Glutamatergic neuron (in vitro differentiated cells): ENCODE data around the gene MCCC2. TPM values are rescaled to one million over a fixed set of nuclear protein-coding genes. Genes with fewer than 3 reads are reported as not detected.
"Not testable (repeated sequence)": the region's sequence is repeated elsewhere in the genome, so short reads cannot be mapped to it uniquely, and the experiment has no call there.

Experiments
- DNase-seq: peaks from one replicate; pipeline ENCODE4 v3.0.0; 2022
- H3K27ac Mint-ChIP-seq: one replicate; pipeline ENCODE4 v1.8.0; 2020; ENCODE audit warnings: mild to moderate bottlenecking, mixed read lengths, inconsistent platforms; ENCODE audit not compliant: unreplicated experiment
- H3K27me3 Mint-ChIP-seq: one replicate; pipeline ENCODE4 v1.8.0; 2020; ENCODE audit warnings: mild to moderate bottlenecking, moderate library complexity, mixed read lengths, inconsistent platforms; ENCODE audit not compliant: unreplicated experiment
- H3K36me3 Mint-ChIP-seq: one replicate; pipeline ENCODE4 v1.8.0; 2020; ENCODE audit warnings: mild to moderate bottlenecking, mixed read lengths, inconsistent platforms; ENCODE audit not compliant: unreplicated experiment
- H3K4me1 Mint-ChIP-seq: one replicate; pipeline ENCODE4 v1.8.0; 2020; ENCODE audit warnings: mild to moderate bottlenecking, low read depth, mixed read lengths, inconsistent platforms; ENCODE audit not compliant: unreplicated experiment
- H3K4me3 Mint-ChIP-seq: one replicate; pipeline ENCODE4 v1.8.0; 2020; ENCODE audit warnings: mild to moderate bottlenecking, mixed read lengths, inconsistent platforms; ENCODE audit not compliant: unreplicated experiment
- H3K9me3 Mint-ChIP-seq: one replicate; pipeline ENCODE4 v1.8.0; 2020; ENCODE audit warnings: mild to moderate bottlenecking, moderate library complexity, mixed read lengths, inconsistent platforms; ENCODE audit not compliant: unreplicated experiment
- total RNA-seq: library from RNA; stranded (reverse); fragmentation: NEBNext Ultra II Directional; extraction: Animal tissue kit (Norgen Biotek cat#: 25700); gene quantifications from one replicate; pipeline ENCODE4 v1.2.1, GENCODE V29; 2021; ENCODE audit not compliant: unreplicated experiment
- TF ChIP-seq, protein P1 (sequence below): fragments of 200-600 bp; sonication (generic); IDR thresholded peaks from one replicate; pipeline ENCODE4 v1.5.0; 2021; ENCODE audit not compliant: partially characterized antibody, unreplicated experiment

Gene MCCC2
- total RNA-seq, 1 donor from 2014 or later, result 17.3 TPM

DNA sequence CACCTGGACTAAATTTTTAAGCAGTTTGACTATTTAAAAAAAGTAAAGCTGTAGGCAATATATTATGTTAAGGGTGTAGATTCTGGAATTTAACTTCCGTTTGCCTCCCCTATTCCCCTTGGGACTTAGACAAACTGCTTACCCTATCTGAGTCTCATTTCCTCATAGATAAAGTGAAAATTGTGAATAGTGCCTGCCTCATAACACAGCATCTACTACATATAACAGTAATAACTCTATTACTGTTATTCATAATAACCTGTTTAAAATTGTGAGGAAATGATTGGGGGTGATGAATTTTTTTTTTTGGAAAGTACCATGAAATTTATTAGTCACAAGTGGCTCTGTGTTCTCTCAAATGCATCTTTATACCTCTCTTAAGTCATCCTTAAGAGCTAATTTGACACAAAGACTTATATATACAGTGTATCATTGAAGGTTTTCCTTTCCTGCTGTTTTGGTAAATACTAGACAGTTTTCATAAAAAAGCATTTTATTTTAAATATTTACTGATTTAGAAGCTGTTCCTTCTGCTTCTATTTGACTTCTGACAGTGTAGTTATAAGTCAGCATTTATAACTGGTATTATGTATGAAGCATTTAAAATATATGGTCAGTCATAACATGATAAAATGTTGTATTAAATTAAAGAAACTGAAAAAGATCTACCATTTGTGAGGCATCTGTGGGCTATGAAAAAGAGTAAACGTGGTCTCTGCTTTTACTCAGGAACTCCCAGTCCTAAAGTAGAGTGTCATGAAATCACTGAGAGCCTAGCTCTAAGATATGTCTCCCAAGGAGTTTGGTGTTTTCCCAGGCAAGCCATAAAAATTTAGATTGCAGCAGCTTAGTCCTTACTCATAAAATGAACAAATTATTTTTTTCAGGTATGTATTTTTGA is 46.4 kb downstream of the MCCC2 start:
- Mint-ChIP-seq H3K4me3 (no peak overlapping the region), H3K9me3 (no peaks in the 10 kb centered on the region), H3K4me1 (no peaks in the 10 kb centered on the region), H3K27me3 (no peaks in the 10 kb centered on the region), H3K36me3 (peaks cover 12% of the 10 kb centered on the region), H3K27ac (no peak overlapping the region)
- TF ChIP-seq, protein P1, sequence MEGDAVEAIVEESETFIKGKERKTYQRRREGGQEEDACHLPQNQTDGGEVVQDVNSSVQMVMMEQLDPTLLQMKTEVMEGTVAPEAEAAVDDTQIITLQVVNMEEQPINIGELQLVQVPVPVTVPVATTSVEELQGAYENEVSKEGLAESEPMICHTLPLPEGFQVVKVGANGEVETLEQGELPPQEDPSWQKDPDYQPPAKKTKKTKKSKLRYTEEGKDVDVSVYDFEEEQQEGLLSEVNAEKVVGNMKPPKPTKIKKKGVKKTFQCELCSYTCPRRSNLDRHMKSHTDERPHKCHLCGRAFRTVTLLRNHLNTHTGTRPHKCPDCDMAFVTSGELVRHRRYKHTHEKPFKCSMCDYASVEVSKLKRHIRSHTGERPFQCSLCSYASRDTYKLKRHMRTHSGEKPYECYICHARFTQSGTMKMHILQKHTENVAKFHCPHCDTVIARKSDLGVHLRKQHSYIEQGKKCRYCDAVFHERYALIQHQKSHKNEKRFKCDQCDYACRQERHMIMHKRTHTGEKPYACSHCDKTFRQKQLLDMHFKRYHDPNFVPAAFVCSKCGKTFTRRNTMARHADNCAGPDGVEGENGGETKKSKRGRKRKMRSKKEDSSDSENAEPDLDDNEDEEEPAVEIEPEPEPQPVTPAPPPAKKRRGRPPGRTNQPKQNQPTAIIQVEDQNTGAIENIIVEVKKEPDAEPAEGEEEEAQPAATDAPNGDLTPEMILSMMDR, result no peak
- no peak for DNase-seq

DNA sequence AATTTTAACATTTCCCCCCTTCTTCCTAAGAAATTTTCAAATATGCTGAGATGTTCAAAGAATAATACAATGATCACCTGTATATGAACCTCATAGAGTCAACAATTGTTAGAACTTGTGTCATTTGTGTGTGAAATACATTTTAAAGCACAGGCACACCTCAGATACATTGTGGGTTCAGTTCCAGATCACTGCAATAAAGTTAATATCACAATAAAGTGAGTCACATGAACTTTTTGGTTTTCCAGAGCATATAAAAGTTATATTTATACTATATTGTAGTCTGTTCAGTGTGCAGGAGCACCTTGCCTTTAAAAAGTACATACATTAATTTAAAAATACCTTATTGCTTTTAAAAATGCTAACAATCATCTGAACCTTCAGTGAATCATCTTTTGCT is 50.0 kb downstream of the MCCC2 start:
- Mint-ChIP-seq H3K27ac (no peak overlapping the region), H3K27me3 (no peaks in the 10 kb centered on the region), H3K36me3 (peaks cover 20% of the 10 kb centered on the region), H3K4me3 (no peak overlapping the region), H3K4me1 (no peaks in the 10 kb centered on the region), H3K9me3 (peaks cover 5% of the 10 kb centered on the region)
- TF ChIP-seq, protein P1, result no peak
- no peak for DNase-seq

DNA sequence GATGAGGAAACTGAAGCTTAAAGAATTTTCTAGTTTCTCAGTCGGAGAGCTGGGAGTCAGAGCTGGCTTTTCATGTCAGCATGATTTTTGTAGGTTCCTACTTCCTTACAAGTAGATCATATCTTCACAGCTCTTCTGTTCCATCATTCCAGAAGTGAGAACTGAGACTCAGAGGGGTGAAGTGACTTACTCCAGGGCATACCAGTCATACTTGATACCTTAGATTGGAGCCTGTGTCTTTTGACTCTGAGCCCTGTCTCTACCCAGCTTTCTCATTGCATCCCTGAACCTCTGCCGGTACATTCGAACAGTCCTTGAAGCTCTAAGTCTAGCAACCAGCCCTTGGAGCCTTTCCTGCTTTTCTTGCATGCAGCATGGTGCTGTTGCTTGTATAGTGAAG is 53.3 kb downstream of the MCCC2 start:
- TF ChIP-seq, protein P1, result no peak
- H3K9me3 Mint-ChIP-seq, result peaks cover 5% of the 10 kb centered on the region
- H3K27ac Mint-ChIP-seq, result no peak overlapping the region
- no peak for DNase-seq
- H3K4me3 Mint-ChIP-seq, result no peak overlapping the region
- H3K36me3 Mint-ChIP-seq, result peaks cover 20% of the 10 kb centered on the region
- no peaks in the 10 kb centered on the region for H3K4me1 Mint-ChIP-seq
- H3K27me3 Mint-ChIP-seq, result no peaks in the 10 kb centered on the region

DNA sequence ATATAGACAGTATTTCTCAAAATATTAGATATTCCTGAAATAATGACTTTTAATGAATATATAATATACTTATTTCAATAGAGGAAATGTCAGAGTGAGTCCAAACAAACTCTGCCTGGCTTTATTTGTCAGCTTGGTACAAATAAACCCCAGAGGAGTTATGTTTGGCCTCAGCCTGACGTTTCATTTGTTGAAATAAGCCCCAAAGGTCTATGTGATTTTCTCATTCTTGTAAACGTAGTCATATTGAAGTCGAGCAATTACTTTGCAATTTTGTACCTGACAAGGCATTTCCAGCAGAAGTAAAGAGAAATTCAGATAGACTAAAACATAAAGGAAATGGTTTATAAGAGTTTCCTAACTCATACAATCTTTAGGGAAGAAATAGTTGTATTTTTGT is 57.9 kb downstream of the MCCC2 start:
- no peak for DNase-seq
- H3K36me3 Mint-ChIP-seq, result no peaks in the 10 kb centered on the region
- H3K4me1 Mint-ChIP-seq, result no peaks in the 10 kb centered on the region
- peaks cover 3% of the 10 kb centered on the region for H3K27me3 Mint-ChIP-seq
- H3K27ac Mint-ChIP-seq, result no peak overlapping the region
- H3K9me3 Mint-ChIP-seq, result no peaks in the 10 kb centered on the region
- no peak overlapping the region for H3K4me3 Mint-ChIP-seq
- TF ChIP-seq, protein P1, result no peak

DNA sequence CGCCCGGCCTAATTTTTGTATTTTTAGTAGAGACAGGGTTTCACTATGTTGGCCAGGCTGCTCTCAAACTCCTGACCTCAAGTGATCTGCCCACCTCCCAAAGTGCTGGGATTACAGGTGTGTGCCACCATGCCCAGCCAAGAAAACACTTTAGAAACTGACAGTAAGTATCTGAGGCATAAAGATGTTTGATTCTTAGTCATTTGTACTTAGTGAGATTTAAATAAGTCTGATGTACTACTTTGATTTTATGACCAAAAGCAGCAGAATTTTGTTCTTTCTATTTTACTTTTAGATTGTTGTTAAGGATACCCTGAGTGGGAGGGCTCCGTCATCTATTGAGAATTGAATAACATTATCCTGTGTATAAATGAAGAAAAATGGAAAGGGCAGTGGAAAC is 63.8 kb downstream of the MCCC2 start:
- not testable (repeated sequence) for H3K4me3 Mint-ChIP-seq, H3K36me3 Mint-ChIP-seq, H3K27ac Mint-ChIP-seq, H3K4me1 Mint-ChIP-seq, DNase-seq, H3K9me3 Mint-ChIP-seq, H3K27me3 Mint-ChIP-seq
